GM12878 (cell line): ENCODE data around the gene TBXAS1. TPM values are rescaled to one million over a fixed set of nuclear protein-coding genes. Genes with fewer than 3 reads are reported as not detected.

Source experiments
- ATAC-seq: fragments of 200-7000 bp; cut with Tn5 transposase; 3 replicates; pipeline ENCODE4 v1.9.1; 2020; ENCODE audit warnings: mild to moderate bottlenecking, moderate library complexity
- BruUV-seq: library from RNA; stranded (reverse); fragments of 400-500 nt; replicated peaks from 2 replicates; lab custom pipeline; 2021; lab: Mats Ljungman, UMichigan
- CTCF ChIA-PET: fragments of 300-600 bp; sonication (Branson Sonifier 250); formaldehyde crosslinking; extraction: SDS; loops from one replicate; lab custom pipeline; 2021; ENCODE audit warnings: inconsistent platforms; lab: Yijun Ruan, JAX
- POLR2A ChIA-PET: fragments of 350-600 bp; formaldehyde crosslinking; extraction: SDS; loops from one replicate; lab custom pipeline; 2021; ENCODE audit warnings: inconsistent platforms; lab: Charles Lee
- RAD21 ChIA-PET: fragments of 300-600 bp; sonication (Branson Sonifier 250); formaldehyde crosslinking; loops from one replicate; lab custom pipeline; 2023; ENCODE audit warnings: antibody characterized with exemption; ENCODE audit not compliant: unreplicated experiment; lab: Charles Lee
- SMC1A ChIA-PET: fragments of 300-600 bp; sonication (Branson Sonifier 250); formaldehyde crosslinking; loops from one replicate; lab custom pipeline; 2023; ENCODE audit not compliant: unreplicated experiment, uncharacterized antibody; lab: Charles Lee
- DNase-seq: peaks from one replicate; pipeline ENCODE4 v3.0.0-alpha.2; 2011; ENCODE audit warnings: low read depth, low spot score
- FAIRE-seq: peaks from 3 replicates; lab custom pipeline; 2011; peaks lifted over from hg19 to GRCh38; lab: Jason Lieb, UNC
- H2AFZ ChIP-seq: 2 replicates; pipeline ENCODE4 v1.6.0; 2011; ENCODE audit warnings: low read depth, low read length, control low read depth; ENCODE audit not compliant: control insufficient read depth
- H3K27ac ChIP-seq: 2 replicates; pipeline ENCODE4 v1.5.1; 2011; ENCODE audit warnings: control low read depth; ENCODE audit not compliant: control insufficient read depth, insufficient read depth
- H3K27me3 ChIP-seq, 2 experiments: replicated peaks in 1 of 2; 2 replicates each; pipeline versions ENCODE4 v1.6.0 to v1.6.1; 2011; ENCODE audit warnings: low read length in 1 of 2; ENCODE audit not compliant: control insufficient read depth in 2 of 2, insufficient read depth in 2 of 2
- H3K36me3 ChIP-seq, 2 experiments: 2 replicates each; pipeline ENCODE4 v1.5.1; 2011; ENCODE audit warnings: low read length in 1 of 2; ENCODE audit not compliant: control insufficient read depth in 2 of 2, insufficient read depth in 2 of 2
- H3K4me1 ChIP-seq: 2 replicates; pipeline ENCODE4 v1.6.1; 2011; ENCODE audit warnings: mild to moderate bottlenecking, low read length, moderate library complexity, mixed read lengths; ENCODE audit not compliant: control insufficient read depth, insufficient read depth
- H3K4me2 ChIP-seq: 2 replicates; pipeline ENCODE4 v1.6.0; 2011; ENCODE audit warnings: control low read depth; ENCODE audit not compliant: control insufficient read depth, insufficient read depth
- H3K4me3 ChIP-seq: fragments of 200-600 bp; sonication (generic); 2 replicates; pipeline ENCODE4 v1.5.1; 2016
- H3K79me2 ChIP-seq: 2 replicates; pipeline ENCODE4 v1.6.0; 2011; ENCODE audit warnings: low read length; ENCODE audit not compliant: control insufficient read depth, insufficient read depth
- H3K9ac ChIP-seq: 2 replicates; pipeline ENCODE4 v1.8.0; 2011; ENCODE audit warnings: low read length, control low read depth, mixed read lengths; ENCODE audit not compliant: control insufficient read depth, insufficient read depth
- H3K9me3 ChIP-seq: replicated peaks from 3 replicates; pipeline ENCODE4 v1.5.1; 2011; ENCODE audit warnings: mild to moderate bottlenecking, low read length; ENCODE audit not compliant: control insufficient read depth, insufficient read depth
- H4K20me1 ChIP-seq: 2 replicates; pipeline ENCODE4 v1.6.0; 2011; ENCODE audit not compliant: control insufficient read depth, insufficient read depth
- ASH2L ChIP-seq: fragments of 300-600, 200-600 bp; sonication (generic); IDR thresholded peaks from 2 replicates; pipeline ENCODE4 v1.6.1; 2017; ENCODE audit warnings: low read depth, mild to moderate bottlenecking, borderline replicate concordance
- BMI1 ChIP-seq: fragments of 450-650 bp; IDR thresholded peaks from 2 replicates; pipeline ENCODE4 v1.6.1; 2016; ENCODE audit warnings: mild to moderate bottlenecking, moderate library complexity, borderline replicate concordance
- CEBPB ChIP-seq, 2 experiments: fragments of 150-350 bp in 1 of 2; IDR thresholded peaks; 2 replicates each; pipeline ENCODE4 v1.6.1; 2012 to 2014; ENCODE audit warnings: low read depth in 2 of 2, low read length in 2 of 2, borderline replicate concordance in 1 of 2, inconsistent platforms in 1 of 2
- CREM ChIP-seq: IDR thresholded peaks from 2 replicates; pipeline ENCODE4 v1.6.1; 2014; ENCODE audit warnings: antibody characterized with exemption, low read depth
- GABPA ChIP-seq: IDR thresholded peaks from 2 replicates; pipeline ENCODE4 v1.6.1; 2014; ENCODE audit warnings: antibody characterized with exemption, low read depth, mild to moderate bottlenecking, inconsistent platforms
- HDGF ChIP-seq: fragments of 450-650 bp; IDR thresholded peaks from 2 replicates; pipeline ENCODE4 v1.6.1; 2016; ENCODE audit warnings: antibody characterized with exemption
- IRF4 ChIP-seq: IDR thresholded peaks from 2 replicates; pipeline ENCODE4 v1.6.1; 2011; ENCODE audit warnings: low read depth, low read length
- NBN ChIP-seq: fragments of 450-650 bp; IDR thresholded peaks from 2 replicates; pipeline ENCODE4 v1.6.1; 2016
- NFYB ChIP-seq: IDR thresholded peaks from 2 replicates; pipeline ENCODE4 v1.6.1; 2011; ENCODE audit warnings: low read depth, mild to moderate bottlenecking, low read length, improper control_type of control experiment, moderate library complexity; ENCODE audit not compliant: insufficient read depth
- NR2C2 ChIP-seq: IDR thresholded peaks from 2 replicates; pipeline ENCODE4 v1.6.1; 2011; ENCODE audit warnings: borderline replicate concordance, low read depth; ENCODE audit not compliant: control insufficient read depth, insufficient read length
- SMC3 ChIP-seq: IDR thresholded peaks from 2 replicates; pipeline ENCODE4 v1.6.1; 2011; ENCODE audit warnings: low read length, improper control_type of control experiment, borderline replicate concordance
- SRF ChIP-seq, 2 experiments: IDR thresholded peaks; 2 replicates each; pipeline ENCODE4 v1.6.1; 2011; ENCODE audit warnings: low read depth in 2 of 2, low read length in 2 of 2, mild to moderate bottlenecking in 1 of 2, moderate library complexity in 1 of 2
- TAF1 ChIP-seq: IDR thresholded peaks from 2 replicates; pipeline ENCODE4 v1.6.1; 2011; ENCODE audit warnings: mild to moderate bottlenecking, low read depth, low read length, borderline replicate concordance
- YBX1 ChIP-seq: fragments of 450-650 bp; IDR thresholded peaks from 2 replicates; pipeline ENCODE4 v1.6.1; 2016; ENCODE audit warnings: antibody characterized with exemption
- WGBS: methylation state at CpG from one replicate; pipeline ENCODE4 v1.1.6; 2016; ENCODE audit warnings: low lambda C conversion rate; ENCODE audit not compliant: insufficient replicate concordance, insufficient coverage; ENCODE audit errors: missing lambda C conversion rate; 5-methylcytosine and 5-hydroxymethylcytosine counted together
- in situ Hi-C: fragments of 300-500 bp; cut with MboI; formaldehyde crosslinking; loops from 9 replicates; pipeline ENCODE4 v1.14.3; 2018; ENCODE audit warnings: mixed read lengths
- intact Hi-C: fragments of 100-400 bp; cut with micrococcal nuclease; formaldehyde crosslinking; loops from one replicate; pipeline ENCODE4 v1.14.2; 2022; ENCODE audit not compliant: unreplicated experiment
- polyA plus RNA-seq, 11 experiments: library from polyadenylated mRNA; depleted of rRNA in 4 of 11; unstranded in 6 of 11; stranded (reverse) in 5 of 11; fragments of >200 nt; fragmentation: Nextera tagmentation in 4 of 11; fragmentation: Illumina TruSeq in 1 of 11; extraction: Ambion mirVana in 4 of 11; extraction: Trizol in 1 of 11; gene quantifications; 1 replicate in 1 of 11; 2 replicates in 10 of 11; pipeline versions ENCODE4 v1.2.1 to v1.2.3, GENCODE V29; 2011 to 2016; ENCODE audit warnings: inconsistent platforms in 2 of 11, missing spikeins in 2 of 11, low read depth in 1 of 11
- total RNA-seq, 4 experiments: library from RNA; depleted of rRNA in 3 of 4; stranded (reverse); fragments of >200 nt in 3 of 4; fragmentation: Illumina TruSeq in 1 of 4; extraction: Trizol in 1 of 4; gene quantifications; 2 replicates each; pipeline versions ENCODE4 v1.2.1 to v1.2.3, GENCODE V29; 2013 to 2021
- TF ChIP-seq, protein P1 (sequence below): fragments of 450-650 bp; IDR thresholded peaks from 2 replicates; pipeline ENCODE4 v1.6.1; 2014; ENCODE audit warnings: mild to moderate bottlenecking
- TF ChIP-seq, protein P2 (sequence below): IDR thresholded peaks from 2 replicates; pipeline ENCODE4 v1.6.1; 2012; ENCODE audit warnings: low read length, inconsistent platforms
- TF ChIP-seq, protein P3 (sequence below): fragments of 450-650 bp; IDR thresholded peaks from 2 replicates; pipeline ENCODE4 v1.6.1; 2016; ENCODE audit warnings: mild to moderate bottlenecking

The TBXAS1 gene
- total and polyA plus RNA-seq, 10 of the 15 experiments (the other 5 are each of a cell fraction or from before 2014, with no cell fraction given): 1.5 to 32.7 (median 16.3) TPM

DNA sequence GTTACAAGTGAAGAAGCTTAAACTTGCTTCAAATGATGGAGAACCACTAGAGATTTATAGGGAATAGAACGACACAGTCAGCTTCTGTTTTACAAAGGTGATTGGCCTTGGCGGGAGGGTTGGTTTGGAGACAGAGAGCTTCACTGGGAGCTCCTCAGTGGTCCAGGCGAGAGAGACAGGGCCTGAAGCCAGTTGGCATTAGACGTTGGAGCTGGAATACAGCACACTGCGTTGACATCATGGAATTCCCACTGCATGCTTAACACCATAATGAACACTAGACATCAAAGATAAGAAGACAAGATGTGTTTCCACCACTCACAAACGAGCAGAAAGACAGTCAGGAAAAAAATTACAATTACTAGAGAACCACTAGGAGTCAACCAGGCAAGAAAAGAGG is 67.8 kb downstream of the TBXAS1 start:
- 91% methylated on average over 5 of the region's 6 CpGs for WGBS
- ATAC-seq (no peak), DNase-seq (no peak), FAIRE-seq (no peak)
- Histone ChIP-seq H3K79me2 (no peaks in the 10 kb centered on the region), H4K20me1 (no peaks in the 10 kb centered on the region), H3K4me1 (peaks cover 9% of the 10 kb centered on the region), H3K27me3 (no peaks in the 10 kb centered on the region), H3K9me3 (no peaks in the 10 kb centered on the region), H3K4me3 (no peak overlapping the region), H3K36me3 (no peaks in the 10 kb centered on the region), H3K4me2 (no peak overlapping the region), H2AFZ (no peak overlapping the region), H3K9ac (no peak overlapping the region), H3K27ac (no peak overlapping the region)
- RAD21 ChIA-PET: interaction anchor here (1.0 kb wide), 1 partner anchor 20 kb away, joined by 4 read pairs; no protein-coding TSS in a partner anchor
- SMC1A ChIA-PET: interaction anchor here (1.2 kb wide), 1 partner anchor 14 kb away, joined by 4 read pairs; no protein-coding TSS in a partner anchor
- POLR2A ChIA-PET: interaction anchor here (1.5 kb wide), 1 partner anchor 20 kb away, joined by 4 read pairs; no protein-coding TSS in a partner anchor
- no TSS peak for BruUV-seq
- intact Hi-C loops: no loop called here
- CTCF ChIA-PET: no interaction called here
- in situ Hi-C loops: no loop called here
- TF ChIP-seq YBX1 (no peak), IRF4 (no peak), TAF1 (no peak), SRF (IDR thresholded peaks at IDR 0.05; ENCODE audit: low read depth in 2 of 2, low read length in 2 of 2) (no peak), HDGF (no peak), NBN (no peak), NR2C2 (no peak), BMI1 (no peak), ASH2L (no peak), SMC3 (no peak), CEBPB (IDR thresholded peaks at IDR 0.05; ENCODE audit: borderline replicate concordance in 1 of 2, low read depth in 2 of 2, low read length in 2 of 2) (no peak), GABPA (no peak), NFYB (no peak), CREM (no peak)
- TF ChIP-seq, protein P1, sequence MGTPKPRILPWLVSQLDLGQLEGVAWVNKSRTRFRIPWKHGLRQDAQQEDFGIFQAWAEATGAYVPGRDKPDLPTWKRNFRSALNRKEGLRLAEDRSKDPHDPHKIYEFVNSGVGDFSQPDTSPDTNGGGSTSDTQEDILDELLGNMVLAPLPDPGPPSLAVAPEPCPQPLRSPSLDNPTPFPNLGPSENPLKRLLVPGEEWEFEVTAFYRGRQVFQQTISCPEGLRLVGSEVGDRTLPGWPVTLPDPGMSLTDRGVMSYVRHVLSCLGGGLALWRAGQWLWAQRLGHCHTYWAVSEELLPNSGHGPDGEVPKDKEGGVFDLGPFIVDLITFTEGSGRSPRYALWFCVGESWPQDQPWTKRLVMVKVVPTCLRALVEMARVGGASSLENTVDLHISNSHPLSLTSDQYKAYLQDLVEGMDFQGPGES: no peak
- TF ChIP-seq, protein P2, sequence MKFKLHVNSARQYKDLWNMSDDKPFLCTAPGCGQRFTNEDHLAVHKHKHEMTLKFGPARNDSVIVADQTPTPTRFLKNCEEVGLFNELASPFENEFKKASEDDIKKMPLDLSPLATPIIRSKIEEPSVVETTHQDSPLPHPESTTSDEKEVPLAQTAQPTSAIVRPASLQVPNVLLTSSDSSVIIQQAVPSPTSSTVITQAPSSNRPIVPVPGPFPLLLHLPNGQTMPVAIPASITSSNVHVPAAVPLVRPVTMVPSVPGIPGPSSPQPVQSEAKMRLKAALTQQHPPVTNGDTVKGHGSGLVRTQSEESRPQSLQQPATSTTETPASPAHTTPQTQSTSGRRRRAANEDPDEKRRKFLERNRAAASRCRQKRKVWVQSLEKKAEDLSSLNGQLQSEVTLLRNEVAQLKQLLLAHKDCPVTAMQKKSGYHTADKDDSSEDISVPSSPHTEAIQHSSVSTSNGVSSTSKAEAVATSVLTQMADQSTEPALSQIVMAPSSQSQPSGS: no peak
- TF ChIP-seq, protein P3, sequence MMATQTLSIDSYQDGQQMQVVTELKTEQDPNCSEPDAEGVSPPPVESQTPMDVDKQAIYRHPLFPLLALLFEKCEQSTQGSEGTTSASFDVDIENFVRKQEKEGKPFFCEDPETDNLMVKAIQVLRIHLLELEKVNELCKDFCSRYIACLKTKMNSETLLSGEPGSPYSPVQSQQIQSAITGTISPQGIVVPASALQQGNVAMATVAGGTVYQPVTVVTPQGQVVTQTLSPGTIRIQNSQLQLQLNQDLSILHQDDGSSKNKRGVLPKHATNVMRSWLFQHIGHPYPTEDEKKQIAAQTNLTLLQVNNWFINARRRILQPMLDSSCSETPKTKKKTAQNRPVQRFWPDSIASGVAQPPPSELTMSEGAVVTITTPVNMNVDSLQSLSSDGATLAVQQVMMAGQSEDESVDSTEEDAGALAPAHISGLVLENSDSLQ: no peak
